ENCODE results near the gene GNPTAB.

GNPTAB gene

DNA sequence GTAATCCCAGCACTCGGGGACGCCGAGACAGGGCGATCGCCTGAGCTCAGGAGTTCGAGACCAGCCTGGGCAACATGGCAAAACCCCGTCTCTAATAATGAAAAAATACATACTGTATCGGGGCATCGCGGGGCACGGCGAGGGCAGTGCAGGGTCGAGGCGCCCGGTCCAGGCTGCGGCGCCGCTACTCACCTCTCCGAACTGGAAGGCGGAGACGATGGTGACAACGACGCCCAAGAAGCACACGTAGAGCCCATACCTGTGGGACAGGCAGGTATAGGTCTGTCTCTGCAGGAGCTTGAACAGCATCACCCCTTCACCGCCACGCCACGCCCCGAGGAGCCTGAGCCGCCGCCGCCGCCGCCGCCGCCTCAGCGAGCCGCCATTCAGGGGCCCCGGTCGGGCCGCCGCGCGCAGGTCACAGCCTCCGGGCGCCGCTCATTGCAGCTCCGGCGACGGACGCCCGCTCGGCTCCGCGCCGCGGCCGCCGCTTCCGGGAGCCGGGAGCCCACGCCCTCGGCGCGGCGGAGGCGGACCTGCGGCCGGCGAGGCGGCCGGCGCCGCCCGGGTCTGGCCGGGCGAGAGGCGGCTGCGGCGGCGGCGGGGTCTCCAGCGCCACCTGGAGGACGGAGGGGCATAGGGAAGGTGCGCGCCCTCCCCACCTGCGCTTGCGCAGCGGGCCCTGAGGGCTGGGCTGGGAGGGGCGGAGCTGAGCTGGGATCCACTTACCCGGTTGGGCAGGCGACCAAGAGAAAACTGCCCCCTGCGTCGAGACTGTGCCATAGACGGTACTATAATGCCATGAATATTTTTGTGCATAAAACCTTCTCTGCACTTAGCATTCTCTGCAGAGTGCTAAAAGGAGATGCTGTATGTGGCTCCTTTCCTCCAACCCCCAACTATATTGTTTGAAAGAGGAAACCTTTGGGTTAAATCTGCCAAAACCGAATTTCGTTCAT is at the start of gene GNPTAB:
Gene GNPTAB (minus strand): TSS at position 593 of the 959 bp plus-strand sequence. CDS start 284 bp downstream, at position 309.
- DNase-seq (ENCODE audit: low spot score) (peak; percentile 87), ATAC-seq (ENCODE audit: low read depth) (peak; percentile 89)
- no peaks in the 10 kb centered on the region for H3K36me3 ChIP-seq (ENCODE audit: low read depth)
- peak within 1 kb of the TSS; percentile 81 for H3K4me3 ChIP-seq (ENCODE audit: severe bottlenecking)
- H3K27ac ChIP-seq (ENCODE audit: poor library complexity, severe bottlenecking) = peak within 1 kb of the TSS; percentile 28
- TF ChIP-seq, protein P1, sequence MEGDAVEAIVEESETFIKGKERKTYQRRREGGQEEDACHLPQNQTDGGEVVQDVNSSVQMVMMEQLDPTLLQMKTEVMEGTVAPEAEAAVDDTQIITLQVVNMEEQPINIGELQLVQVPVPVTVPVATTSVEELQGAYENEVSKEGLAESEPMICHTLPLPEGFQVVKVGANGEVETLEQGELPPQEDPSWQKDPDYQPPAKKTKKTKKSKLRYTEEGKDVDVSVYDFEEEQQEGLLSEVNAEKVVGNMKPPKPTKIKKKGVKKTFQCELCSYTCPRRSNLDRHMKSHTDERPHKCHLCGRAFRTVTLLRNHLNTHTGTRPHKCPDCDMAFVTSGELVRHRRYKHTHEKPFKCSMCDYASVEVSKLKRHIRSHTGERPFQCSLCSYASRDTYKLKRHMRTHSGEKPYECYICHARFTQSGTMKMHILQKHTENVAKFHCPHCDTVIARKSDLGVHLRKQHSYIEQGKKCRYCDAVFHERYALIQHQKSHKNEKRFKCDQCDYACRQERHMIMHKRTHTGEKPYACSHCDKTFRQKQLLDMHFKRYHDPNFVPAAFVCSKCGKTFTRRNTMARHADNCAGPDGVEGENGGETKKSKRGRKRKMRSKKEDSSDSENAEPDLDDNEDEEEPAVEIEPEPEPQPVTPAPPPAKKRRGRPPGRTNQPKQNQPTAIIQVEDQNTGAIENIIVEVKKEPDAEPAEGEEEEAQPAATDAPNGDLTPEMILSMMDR (IDR thresholded peaks at IDR 0.05; ENCODE audit: poor library complexity, severe bottlenecking) = peak; percentile 98
- H3K4me1 ChIP-seq (ENCODE audit: insufficient read depth, poor library complexity, severe bottlenecking) = peaks cover 3% of the 10 kb centered on the region
- no peaks in the 10 kb centered on the region for H3K9me3 ChIP-seq (ENCODE audit: severe bottlenecking)
- no peaks in the 10 kb centered on the region for H3K27me3 ChIP-seq (ENCODE audit: insufficient read depth, poor library complexity, severe bottlenecking)

DNA sequence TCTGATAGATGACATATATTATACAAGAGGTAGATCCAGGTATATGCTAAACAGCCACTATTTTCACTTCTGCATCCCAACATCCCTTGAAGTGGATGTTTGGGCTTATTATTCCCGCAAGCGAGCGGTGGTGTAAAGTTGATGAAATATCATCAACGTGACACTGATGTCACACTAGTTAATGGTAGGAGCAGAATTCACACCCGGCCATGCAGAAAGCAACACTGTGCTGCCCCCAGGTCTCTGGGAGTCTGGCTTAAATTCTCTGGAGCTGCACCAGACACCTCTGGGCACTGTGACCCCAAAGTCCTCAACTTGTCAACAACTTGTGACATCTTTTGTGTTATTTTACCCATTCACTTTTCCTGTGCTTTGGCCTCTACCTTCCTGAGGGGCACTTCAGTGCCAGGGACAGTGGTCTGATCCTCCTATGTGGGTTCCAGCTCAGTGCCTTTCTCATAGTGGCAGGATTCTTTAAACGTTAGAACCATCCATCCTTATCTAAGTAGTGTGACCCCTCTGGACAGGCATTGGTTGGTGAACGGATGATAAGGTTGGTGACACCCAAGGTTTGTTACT is 47.6 kb upstream of the GNPTAB start:
- H3K4me1 ChIP-seq (ENCODE audit: insufficient read depth, poor library complexity, severe bottlenecking) = no peaks in the 10 kb centered on the region
- DNase-seq (ENCODE audit: low spot score) (no peak), ATAC-seq (ENCODE audit: low read depth) (no peak)
- H3K4me3 ChIP-seq (ENCODE audit: severe bottlenecking) = peak overlapping the region; percentile 58
- TF ChIP-seq, protein P1 (IDR thresholded peaks at IDR 0.05; ENCODE audit: poor library complexity, severe bottlenecking) = no peak
- H3K36me3 ChIP-seq (ENCODE audit: low read depth) = no peaks in the 10 kb centered on the region
- no peaks in the 10 kb centered on the region for H3K27me3 ChIP-seq (ENCODE audit: insufficient read depth, poor library complexity, severe bottlenecking)
- H3K27ac ChIP-seq (ENCODE audit: poor library complexity, severe bottlenecking) = peak overlapping the region; percentile 70
- H3K9me3 ChIP-seq (ENCODE audit: severe bottlenecking) = no peaks in the 10 kb centered on the region

DNA sequence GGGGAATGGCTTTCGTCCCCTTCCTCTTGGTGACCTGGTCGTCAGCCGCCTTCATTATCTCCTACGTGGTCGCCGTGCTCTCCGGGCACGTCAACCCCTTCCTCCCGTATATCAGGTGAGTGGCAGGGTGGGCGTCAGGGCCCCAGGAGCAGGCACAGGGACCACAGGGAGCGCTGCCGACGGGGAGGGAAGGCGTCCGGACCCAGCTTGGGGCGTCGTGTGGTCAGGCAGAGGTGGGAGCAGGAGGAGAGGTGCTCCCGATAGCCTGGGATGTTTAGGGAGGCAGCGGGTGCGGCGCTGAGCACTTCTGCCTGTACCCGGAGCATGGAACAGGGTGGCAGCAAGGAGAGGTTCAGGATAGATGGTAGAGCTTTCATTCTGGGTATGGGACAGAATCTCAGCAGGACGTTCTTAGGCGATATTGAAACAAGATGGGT is 47.1 kb upstream of the GNPTAB start:
- H3K9me3 ChIP-seq (ENCODE audit: severe bottlenecking) = no peaks in the 10 kb centered on the region
- peak overlapping the region; percentile 58 for H3K4me3 ChIP-seq (ENCODE audit: severe bottlenecking)
- no peaks in the 10 kb centered on the region for H3K36me3 ChIP-seq (ENCODE audit: low read depth)
- no peaks in the 10 kb centered on the region for H3K4me1 ChIP-seq (ENCODE audit: insufficient read depth, poor library complexity, severe bottlenecking)
- ATAC-seq (ENCODE audit: low read depth) = peak; percentile 54
- no peak for DNase-seq (ENCODE audit: low spot score)
- H3K27ac ChIP-seq (ENCODE audit: poor library complexity, severe bottlenecking) = peak overlapping the region; percentile 70
- no peaks in the 10 kb centered on the region for H3K27me3 ChIP-seq (ENCODE audit: insufficient read depth, poor library complexity, severe bottlenecking)
- TF ChIP-seq, protein P1 (IDR thresholded peaks at IDR 0.05; ENCODE audit: poor library complexity, severe bottlenecking) = no peak

DNA sequence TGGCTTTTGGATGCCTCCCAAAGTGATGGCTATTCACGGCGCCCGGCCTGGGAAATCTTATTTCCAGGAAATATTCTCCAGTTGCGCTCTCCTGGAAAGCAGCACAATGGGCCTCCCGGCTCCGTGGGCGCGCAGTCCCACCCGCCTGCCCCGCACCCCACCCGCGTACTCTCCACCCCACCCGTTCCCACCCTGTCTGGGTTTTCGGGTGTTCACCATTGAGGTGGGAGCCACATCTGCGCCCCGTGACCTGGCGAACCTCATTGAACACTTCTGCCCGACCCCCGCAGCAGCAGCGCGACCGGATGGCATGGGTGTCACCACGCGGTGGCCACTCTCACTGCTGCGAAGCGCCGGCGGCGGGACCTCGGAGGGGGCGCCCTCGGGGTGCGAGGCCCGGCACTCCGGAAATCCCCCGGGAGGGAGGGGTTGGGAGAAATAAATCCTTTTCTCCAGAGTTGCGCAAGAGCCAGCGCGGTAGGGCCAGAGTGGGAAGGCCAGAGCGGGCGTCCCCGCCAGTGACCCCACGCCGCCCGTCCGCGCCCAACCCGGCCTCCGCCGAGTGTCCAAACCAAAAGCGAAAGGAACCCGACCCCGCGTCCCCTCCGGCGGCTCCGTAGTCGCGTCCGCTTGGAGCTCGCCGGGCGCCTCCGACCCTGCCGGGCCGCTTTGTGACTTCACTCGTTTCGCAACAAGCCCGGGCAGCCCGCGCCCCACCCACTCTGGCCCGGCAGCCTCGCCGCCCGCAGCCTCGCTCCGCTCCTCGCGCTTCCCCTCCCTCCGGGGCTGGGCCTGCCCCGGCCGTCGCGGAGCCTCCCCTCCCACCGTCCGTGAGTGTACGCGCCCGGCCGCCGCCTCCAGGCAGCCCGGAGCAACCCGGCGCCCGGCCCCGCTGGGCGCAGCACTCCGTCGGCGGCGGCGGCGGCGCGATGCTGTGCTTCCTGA is 46.4 kb upstream of the GNPTAB start, which contains the start of gene DRAM1:
Gene DRAM1 (plus strand): TSS at position 720 of the 945 bp plus-strand sequence. CDS start 210 bp downstream, at position 930.
- H3K4me3 ChIP-seq (ENCODE audit: severe bottlenecking) = peak within 1 kb of the TSS; percentile 58
- no peaks in the 10 kb centered on the region for H3K4me1 ChIP-seq (ENCODE audit: insufficient read depth, poor library complexity, severe bottlenecking)
- no peaks in the 10 kb centered on the region for H3K27me3 ChIP-seq (ENCODE audit: insufficient read depth, poor library complexity, severe bottlenecking)
- H3K27ac ChIP-seq (ENCODE audit: poor library complexity, severe bottlenecking) = peak within 1 kb of the TSS; percentile 70
- peak; percentile 89 for DNase-seq (ENCODE audit: low spot score)
- ATAC-seq (ENCODE audit: low read depth) = peak; percentile 91
- TF ChIP-seq, protein P1 (IDR thresholded peaks at IDR 0.05; ENCODE audit: poor library complexity, severe bottlenecking) = peak; percentile 25
- H3K36me3 ChIP-seq (ENCODE audit: low read depth) = no peaks in the 10 kb centered on the region
- no peaks in the 10 kb centered on the region for H3K9me3 ChIP-seq (ENCODE audit: severe bottlenecking)
